ENCODE results near the gene BAZ2A.

GRCh38 chr12:56633468-56634241, 3.5 kb upstream of the BAZ2A start:
- no peak for TF ChIP-seq POLR2AphosphoS5 (IDR thresholded peaks at IDR 0.05; ENCODE audit: insufficient read depth in 1 of 2, low read depth in 1 of 2)
- TF ChIP-seq, protein P1, sequence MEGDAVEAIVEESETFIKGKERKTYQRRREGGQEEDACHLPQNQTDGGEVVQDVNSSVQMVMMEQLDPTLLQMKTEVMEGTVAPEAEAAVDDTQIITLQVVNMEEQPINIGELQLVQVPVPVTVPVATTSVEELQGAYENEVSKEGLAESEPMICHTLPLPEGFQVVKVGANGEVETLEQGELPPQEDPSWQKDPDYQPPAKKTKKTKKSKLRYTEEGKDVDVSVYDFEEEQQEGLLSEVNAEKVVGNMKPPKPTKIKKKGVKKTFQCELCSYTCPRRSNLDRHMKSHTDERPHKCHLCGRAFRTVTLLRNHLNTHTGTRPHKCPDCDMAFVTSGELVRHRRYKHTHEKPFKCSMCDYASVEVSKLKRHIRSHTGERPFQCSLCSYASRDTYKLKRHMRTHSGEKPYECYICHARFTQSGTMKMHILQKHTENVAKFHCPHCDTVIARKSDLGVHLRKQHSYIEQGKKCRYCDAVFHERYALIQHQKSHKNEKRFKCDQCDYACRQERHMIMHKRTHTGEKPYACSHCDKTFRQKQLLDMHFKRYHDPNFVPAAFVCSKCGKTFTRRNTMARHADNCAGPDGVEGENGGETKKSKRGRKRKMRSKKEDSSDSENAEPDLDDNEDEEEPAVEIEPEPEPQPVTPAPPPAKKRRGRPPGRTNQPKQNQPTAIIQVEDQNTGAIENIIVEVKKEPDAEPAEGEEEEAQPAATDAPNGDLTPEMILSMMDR (IDR thresholded peaks at IDR 0.05) = no peak
